Activated CD4-positive, alpha-beta T cell treated with anti-CD3 and anti-CD28 coated beads for 36 hours (primary cell): ENCODE data around the gene CFL2. TPM values are rescaled to one million over a fixed set of nuclear protein-coding genes. Genes with fewer than 3 reads are reported as not detected.

Experiments
- ATAC-seq: fragments of 200-7000 bp; cut with Tn5 transposase; one replicate; pipeline ENCODE4 v1.10.0; 2021; ENCODE audit warnings: mild to moderate bottlenecking, moderate library complexity
- CTCF ChIA-PET: fragments of 350-600 bp; sonication (Branson Sonifier 250); formaldehyde crosslinking; loops from one replicate; lab custom pipeline; 2021; ENCODE audit warnings: antibody characterized with exemption; lab: Charles Lee
- POLR2A ChIA-PET: fragments of 350-600 bp; sonication (Branson Sonifier 250); formaldehyde crosslinking; loops from one replicate; lab custom pipeline; 2021; ENCODE audit warnings: antibody characterized with exemption, inconsistent platforms; lab: Charles Lee
- DNase-seq: peaks from one replicate; pipeline ENCODE4 v3.0.0-alpha.2; 2020
- H3K27ac Mint-ChIP-seq: one replicate; pipeline ENCODE4 v1.8.0; 2021; ENCODE audit warnings: mixed read lengths
- H3K27me3 Mint-ChIP-seq: one replicate; pipeline ENCODE4 v1.8.0; 2021; ENCODE audit warnings: mixed read lengths
- H3K36me3 Mint-ChIP-seq: one replicate; pipeline ENCODE4 v1.8.0; 2021; ENCODE audit warnings: low read depth, mixed read lengths
- H3K4me1 Mint-ChIP-seq: one replicate; pipeline ENCODE4 v1.8.0; 2021; ENCODE audit warnings: mixed read lengths
- H3K4me3 Mint-ChIP-seq: one replicate; pipeline ENCODE4 v1.8.0; 2021; ENCODE audit warnings: mild to moderate bottlenecking, moderate library complexity, mixed read lengths
- H3K9me3 Mint-ChIP-seq: one replicate; pipeline ENCODE4 v1.8.0; 2021; ENCODE audit warnings: low read depth, mixed read lengths
- intact Hi-C, 2 experiments: fragments of 100-400 bp; cut with DNase I in 1 of 2; cut with micrococcal nuclease in 1 of 2; formaldehyde crosslinking; loops; one replicate each; pipeline versions ENCODE4 v1.14.2 to v1.15.1; 2022 to 2024; cut with DNase I, micrococcal nuclease
- total RNA-seq, 2 experiments: library from RNA; stranded (reverse); gene quantifications; one replicate each; pipeline ENCODE4 v1.2.3, GENCODE V29; 2021

CFL2 gene
- total RNA-seq, 2 experiments from 2014 or later, result 4.5 to 6.8 TPM

DNA sequence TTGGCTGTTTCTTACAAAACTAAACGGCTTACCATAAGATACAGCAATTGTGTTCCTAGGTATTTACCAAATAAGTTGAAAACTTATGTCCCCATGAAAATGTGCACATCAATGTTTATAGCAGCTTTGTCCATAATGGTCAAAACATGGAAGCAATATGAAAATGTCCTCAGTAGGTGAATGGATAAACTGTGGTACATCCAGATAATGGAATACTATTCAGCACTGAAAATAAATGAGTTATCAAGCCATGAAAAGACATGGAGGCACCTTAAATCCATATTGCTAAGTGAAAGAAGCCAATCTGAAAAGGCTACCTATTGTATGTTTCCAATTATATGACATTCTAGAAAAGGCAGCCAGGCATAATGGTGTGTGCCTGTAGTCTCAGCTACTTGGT lies 40.7 kb downstream of the CFL2 start:
- DNase-seq, result no peak
- H3K4me1 Mint-ChIP-seq, result no peaks in the 10 kb centered on the region
- no peak for ATAC-seq
- no peaks in the 10 kb centered on the region for H3K27me3 Mint-ChIP-seq
- H3K36me3 Mint-ChIP-seq, result no peaks in the 10 kb centered on the region
- intact Hi-C loops, result loop anchor here (2.0 to 5.0 kb wide), 2 partner anchors 749 kb away; no protein-coding TSS in a partner anchor
- no peak overlapping the region for H3K27ac Mint-ChIP-seq
- ChIA-PET POLR2A (interaction anchor here (0.6 kb wide), 1 partner anchor 47 kb away, joined by 3 read pairs; no protein-coding TSS in a partner anchor), CTCF (interaction anchor here (0.7 to 3.6 kb wide), 12 partner anchors 8 to 739 kb away, joined by 3 to 43 read pairs (median 4); partner anchors contain the start of gene CFL2)
- no peak overlapping the region for H3K4me3 Mint-ChIP-seq
- no peaks in the 10 kb centered on the region for H3K9me3 Mint-ChIP-seq

DNA sequence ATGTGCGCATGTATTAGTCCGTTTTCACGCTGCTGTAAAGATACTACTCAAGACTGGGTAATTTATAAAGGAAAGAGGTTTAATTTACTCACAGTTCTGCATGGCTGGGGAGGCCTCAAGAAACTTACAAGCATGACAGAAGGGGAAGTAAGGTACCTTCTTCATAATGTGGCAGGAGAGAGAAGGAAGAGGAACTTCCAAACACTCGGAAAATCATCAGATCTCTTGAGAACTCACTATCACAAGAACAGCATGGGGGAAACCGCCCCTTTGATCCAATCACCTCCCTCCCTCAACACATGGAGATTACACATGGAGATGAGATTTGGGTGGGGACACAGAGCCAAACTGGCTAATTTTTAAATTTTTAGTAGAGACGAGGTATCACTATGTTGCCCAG lies 42.7 kb downstream of the CFL2 start:
- no peak overlapping the region for H3K4me3 Mint-ChIP-seq
- ATAC-seq, result no peak
- H3K27me3 Mint-ChIP-seq, result no peaks in the 10 kb centered on the region
- no peak for DNase-seq
- CTCF ChIA-PET, result interaction anchor here (0.8 to 3.6 kb wide), 6 partner anchors 12 to 62 kb away, joined by 3 to 43 read pairs (median 12); no protein-coding TSS in a partner anchor
- no peaks in the 10 kb centered on the region for H3K9me3 Mint-ChIP-seq
- intact Hi-C loops, result loop anchor here (1.0 to 5.0 kb wide), 4 partner anchors 52 to 751 kb away; no protein-coding TSS in a partner anchor
- H3K27ac Mint-ChIP-seq, result no peak overlapping the region
- no peaks in the 10 kb centered on the region for H3K4me1 Mint-ChIP-seq
- POLR2A ChIA-PET, result no interaction called here
- no peaks in the 10 kb centered on the region for H3K36me3 Mint-ChIP-seq

DNA sequence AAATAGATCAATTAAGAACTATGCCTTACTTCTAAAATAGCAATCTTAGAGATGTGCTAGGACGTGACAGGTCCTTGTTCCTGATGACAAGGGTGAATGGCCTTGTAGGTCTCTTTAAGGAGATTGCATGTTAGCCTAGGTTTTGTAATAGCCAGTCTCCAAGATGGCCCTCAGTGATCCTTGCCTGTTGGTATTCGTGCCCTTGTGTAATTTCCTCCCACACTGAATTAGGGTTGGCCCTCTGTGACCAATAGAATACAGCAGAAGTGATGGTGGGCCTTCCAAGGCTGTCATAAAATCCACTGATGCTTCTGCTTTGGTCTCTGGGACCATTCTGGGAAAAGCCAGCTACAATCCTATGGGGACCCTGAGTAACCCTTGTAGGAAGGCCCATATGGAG lies 46.3 kb downstream of the CFL2 start:
- intact Hi-C loops, result no loop called here
- Mint-ChIP-seq H3K4me3 (no peak overlapping the region), H3K9me3 (no peaks in the 10 kb centered on the region), H3K27me3 (no peaks in the 10 kb centered on the region), H3K4me1 (peaks cover 6% of the 10 kb centered on the region), H3K36me3 (no peaks in the 10 kb centered on the region), H3K27ac (no peak overlapping the region)
- ATAC-seq (no peak), DNase-seq (no peak)
- POLR2A ChIA-PET, result no interaction called here
- CTCF ChIA-PET, result interaction anchor here (3.8 kb wide), 1 partner anchor 55 kb away, joined by 33 read pairs; no protein-coding TSS in a partner anchor

DNA sequence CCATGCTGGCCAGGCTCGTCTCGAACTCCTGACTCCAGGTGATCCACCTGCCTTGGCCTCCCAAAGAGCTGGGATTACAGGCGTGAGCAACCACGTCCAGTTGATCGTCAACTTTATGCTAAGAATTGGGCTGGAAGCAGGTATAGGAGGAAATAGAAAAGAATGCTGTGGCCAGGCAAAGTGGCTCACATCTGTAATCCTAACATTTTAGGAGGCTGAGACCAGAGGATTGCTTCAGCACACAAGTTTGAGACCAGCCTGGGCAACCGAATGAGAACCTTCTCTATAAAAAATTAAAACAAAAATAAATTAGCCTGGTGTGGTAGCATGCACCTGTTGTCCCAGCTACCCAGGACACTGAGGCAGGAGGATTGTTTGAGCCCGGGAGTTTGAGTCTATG lies 47.4 kb downstream of the CFL2 start:
- peaks cover 6% of the 10 kb centered on the region for H3K4me1 Mint-ChIP-seq
- no peak overlapping the region for H3K27ac Mint-ChIP-seq
- no peaks in the 10 kb centered on the region for H3K27me3 Mint-ChIP-seq
- POLR2A ChIA-PET, result no interaction called here
- CTCF ChIA-PET, result interaction anchor here (0.7 kb wide), 1 partner anchor 124 kb away, joined by 3 read pairs; no protein-coding TSS in a partner anchor
- no peak overlapping the region for H3K4me3 Mint-ChIP-seq
- DNase-seq (no peak), ATAC-seq (no peak)
- H3K36me3 Mint-ChIP-seq, result no peaks in the 10 kb centered on the region
- no peaks in the 10 kb centered on the region for H3K9me3 Mint-ChIP-seq
- intact Hi-C loops, result no loop called here

DNA sequence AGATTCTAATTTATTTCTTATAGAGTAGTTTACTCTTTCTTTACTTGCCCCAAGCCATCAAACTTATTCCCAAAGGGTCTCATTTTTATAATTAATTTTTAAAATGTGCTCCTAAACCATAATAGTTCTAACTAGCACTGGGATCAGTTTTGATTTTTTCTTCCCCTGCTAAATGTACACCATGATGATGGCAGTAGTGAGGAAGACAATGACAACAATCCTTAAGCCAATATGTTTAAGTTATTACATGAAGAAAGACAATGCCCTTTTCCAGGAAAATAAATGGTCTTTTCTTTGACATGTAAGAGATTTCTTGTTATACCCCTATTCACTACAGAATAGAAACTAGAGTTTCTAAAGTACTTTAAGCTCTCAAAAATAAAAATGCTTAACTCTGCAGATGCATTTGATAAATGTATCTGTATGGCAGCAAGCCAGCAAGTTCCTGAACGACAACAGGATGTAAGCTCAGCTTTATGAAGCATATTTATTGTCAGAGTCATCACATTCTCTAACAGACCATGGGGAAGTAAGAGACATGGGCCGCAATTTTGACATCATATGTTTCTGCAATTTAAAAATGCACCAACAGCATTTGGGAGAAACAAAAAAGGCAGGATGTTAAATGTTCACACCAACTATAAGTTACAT lies 48.5 kb downstream of the CFL2 start:
- H3K9me3 Mint-ChIP-seq, result peaks cover under 1% of the 10 kb centered on the region
- ChIA-PET CTCF (interaction anchor here (1.5 kb wide), 1 partner anchor 16 kb away, joined by 3 read pairs; no protein-coding TSS in a partner anchor), POLR2A (no interaction called here)
- DNase-seq (peak; percentile 16), ATAC-seq (peak; percentile 58)
- no peaks in the 10 kb centered on the region for H3K27me3 Mint-ChIP-seq
- peaks cover 6% of the 10 kb centered on the region for H3K4me1 Mint-ChIP-seq
- H3K4me3 Mint-ChIP-seq, result no peak overlapping the region
- intact Hi-C loops, result no loop called here
- H3K27ac Mint-ChIP-seq, result peak overlapping the region; percentile 71
- no peaks in the 10 kb centered on the region for H3K36me3 Mint-ChIP-seq

DNA sequence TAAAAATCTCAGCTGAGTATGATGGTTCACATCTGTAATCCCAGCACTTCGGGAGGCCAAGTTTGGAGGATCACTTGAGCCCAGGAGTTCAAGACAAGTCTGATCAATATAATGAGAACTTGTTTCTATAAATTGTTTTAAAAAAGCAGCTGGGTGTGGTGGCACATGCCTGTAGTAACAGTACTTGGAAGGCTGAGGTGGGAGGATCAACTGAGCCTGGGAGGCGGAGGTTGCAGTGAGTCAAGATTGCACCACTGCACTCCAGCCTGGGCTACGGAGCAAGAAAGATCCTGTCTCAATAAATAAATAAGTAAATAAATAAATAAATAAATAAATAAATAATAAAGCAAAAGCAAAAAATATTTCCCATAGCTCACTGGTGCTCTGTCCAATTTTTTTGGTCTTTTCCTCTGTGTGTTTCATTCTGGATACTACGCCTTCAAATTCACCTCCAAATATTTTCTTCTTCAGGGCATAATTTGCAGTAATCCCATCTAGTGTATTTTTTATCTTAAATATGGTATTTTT lies 51.8 kb downstream of the CFL2 start:
- no peaks in the 10 kb centered on the region for H3K27me3 Mint-ChIP-seq
- peaks cover 5% of the 10 kb centered on the region for H3K9me3 Mint-ChIP-seq
- DNase-seq, result no peak
- H3K27ac Mint-ChIP-seq, result no peak overlapping the region
- CTCF ChIA-PET, result interaction anchor here (0.7 to 1.5 kb wide), 3 partner anchors 60 to 906 kb away, joined by 3 to 5 read pairs (median 3); no protein-coding TSS in a partner anchor
- no peak overlapping the region for H3K4me3 Mint-ChIP-seq
- intact Hi-C loops, result no loop called here
- no peak for ATAC-seq
- H3K4me1 Mint-ChIP-seq, result peaks cover 6% of the 10 kb centered on the region
- POLR2A ChIA-PET, result interaction anchor here (0.6 kb wide), 1 partner anchor 66 kb away, joined by 4 read pairs; no protein-coding TSS in a partner anchor
- no peaks in the 10 kb centered on the region for H3K36me3 Mint-ChIP-seq

DNA sequence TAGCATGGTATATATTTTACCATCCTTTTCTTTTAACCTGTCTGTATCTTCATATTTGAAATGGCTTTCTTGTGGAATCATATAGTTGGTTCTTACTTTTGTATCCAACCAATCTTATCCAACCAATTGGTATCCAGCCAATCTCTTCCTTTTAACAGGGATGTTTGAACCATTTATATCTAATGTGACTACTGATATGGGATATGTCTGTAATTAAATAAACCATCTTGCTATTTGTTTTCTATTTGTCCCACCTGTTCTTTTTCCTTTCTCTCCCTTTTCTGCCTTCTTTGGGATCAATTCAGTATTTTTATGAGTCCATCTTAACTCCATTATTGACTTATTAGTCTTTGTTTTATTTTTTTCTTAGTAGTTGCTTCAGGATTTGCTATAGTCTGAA lies 53.6 kb downstream of the CFL2 start:
- H3K4me3 Mint-ChIP-seq, result no peak overlapping the region
- DNase-seq (no peak), ATAC-seq (no peak)
- no peak overlapping the region for H3K27ac Mint-ChIP-seq
- no peaks in the 10 kb centered on the region for H3K36me3 Mint-ChIP-seq
- peaks cover 5% of the 10 kb centered on the region for H3K9me3 Mint-ChIP-seq
- no peaks in the 10 kb centered on the region for H3K27me3 Mint-ChIP-seq
- POLR2A ChIA-PET, result no interaction called here
- CTCF ChIA-PET, result no interaction called here
- intact Hi-C loops, result no loop called here
- H3K4me1 Mint-ChIP-seq, result no peaks in the 10 kb centered on the region

Other genes with a start within 250 kb of the CFL2 start
- gene EAPP, start 174.9 kb downstream of the CFL2 start, total RNA-seq, result 10 to 100 TPM; 41.6 to 49.2 TPM
- 10 to 100 TPM; 77.3 to 78.7 TPM for gene SNX6, start 84.4 kb downstream of the CFL2 start, total RNA-seq
- 10 to 100 TPM; 53.9 to 75.2 TPM for gene BAZ1A, start 160.8 kb upstream of the CFL2 start, total RNA-seq